ENCODE results near the gene HADHB. TPM values are rescaled to one million over a fixed set of nuclear protein-coding genes. Genes with fewer than 3 reads are reported as not detected.

HADHB gene
- polyA plus RNA-seq, 1 of the 3 experiments (the other 2 are of a cell fraction) = 108 TPM

DNA sequence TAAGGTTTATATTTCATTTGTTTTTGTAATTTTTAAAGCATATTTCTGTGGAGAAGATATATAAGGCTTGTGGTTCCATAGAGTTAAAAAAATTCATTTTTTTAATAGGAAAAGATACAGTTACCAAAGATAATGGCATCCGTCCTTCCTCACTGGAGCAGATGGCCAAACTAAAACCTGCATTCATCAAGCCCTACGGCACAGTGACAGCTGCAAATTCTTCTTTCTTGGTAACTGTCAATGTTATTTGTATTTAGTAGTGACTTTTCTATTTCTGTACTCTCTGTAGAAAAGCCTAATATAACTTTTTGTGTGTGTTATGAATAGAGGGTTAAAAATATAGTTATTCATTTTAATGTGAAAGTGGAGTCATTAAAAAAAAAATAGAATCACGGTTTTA is 35.1 kb downstream of the HADHB start:
- DNase-seq = no peak
- H3K4me3 ChIP-seq (ENCODE audit: low read depth in 2 of 2, low read length in 1 of 2) = no peak overlapping the region
- POLR2A ChIA-PET = interaction anchor here (0.7 kb wide), 1 partner anchor 458 kb away, joined by 3 read pairs; no protein-coding TSS in a partner anchor
- H3K9me3 ChIP-seq = no peaks in the 10 kb centered on the region
- no peak overlapping the region for H3K9ac ChIP-seq
- no peak overlapping the region for H3K27ac ChIP-seq (ENCODE audit: low read depth in 2 of 2, low read length in 1 of 2)
- TF ChIP-seq JUND (IDR thresholded peaks at IDR 0.05) (no peak), SMC3 (IDR thresholded peaks at IDR 0.05; ENCODE audit: low read depth, low read length) (no peak), NRF1 (IDR thresholded peaks at IDR 0.05; ENCODE audit: low read depth, low read length) (no peak), RAD21 (IDR thresholded peaks at IDR 0.05; ENCODE audit: low read length) (no peak), GABPA (IDR thresholded peaks at IDR 0.05; ENCODE audit: low read depth) (no peak), CHD2 (IDR thresholded peaks at IDR 0.05; ENCODE audit: low read length, partially characterized antibody) (no peak), POLR2AphosphoS5 (IDR thresholded peaks at IDR 0.05; ENCODE audit: low read depth, low read length) (no peak)
- no peaks in the 10 kb centered on the region for H3K9me2 ChIP-seq
- no peak overlapping the region for H2AFZ ChIP-seq (ENCODE audit: low read depth)
- peaks cover 4% of the 10 kb centered on the region for H3F3A ChIP-seq (replicated peaks; ENCODE audit: insufficient read depth)
- CTCF ChIA-PET = no interaction called here
- H4K20me1 ChIP-seq (ENCODE audit: insufficient read depth) = no peaks in the 10 kb centered on the region
- no peaks in the 10 kb centered on the region for H3K79me2 ChIP-seq (ENCODE audit: insufficient read depth)
- WGBS (ENCODE audit: low lambda C conversion rate) = 97% methylated on average over 3 of the region's 3 CpGs
- peaks cover 67 to 79% of the 10 kb centered on the region in 2 experiments for H3K36me3 ChIP-seq (replicated peaks in 1 of 2; ENCODE audit: control insufficient read depth in 1 of 2, insufficient read depth in 2 of 2, low read length in 1 of 2)
- no peak overlapping the region for H3K4me2 ChIP-seq
- H3K4me1 ChIP-seq (ENCODE audit: control insufficient read depth in 1 of 2, insufficient read depth in 2 of 2, low read depth in 1 of 2, low read length in 1 of 2) = no peaks in the 10 kb centered on the region; a peak in 2 of 4 replicates
- no peaks in the 10 kb centered on the region for H3K27me3 ChIP-seq (ENCODE audit: insufficient read depth)

- Histone ChIP-seq H3K4me2 (no peak overlapping the region), H3K9ac (no peak overlapping the region), H3F3A (replicated peaks; ENCODE audit: insufficient read depth) (peaks cover 4% of the 10 kb centered on the region), H3K9me3 (no peaks in the 10 kb centered on the region), H3K4me3 (ENCODE audit: low read depth in 2 of 2, low read length in 1 of 2) (no peak overlapping the region), H3K79me2 (ENCODE audit: insufficient read depth) (no peaks in the 10 kb centered on the region), H3K27me3 (ENCODE audit: insufficient read depth) (no peaks in the 10 kb centered on the region), H4K20me1 (ENCODE audit: insufficient read depth) (no peaks in the 10 kb centered on the region), H2AFZ (ENCODE audit: low read depth) (no peak overlapping the region), H3K27ac (ENCODE audit: low read depth in 2 of 2, low read length in 1 of 2) (no peak overlapping the region), H3K36me3 (replicated peaks in 1 of 2; ENCODE audit: control insufficient read depth in 1 of 2, insufficient read depth in 2 of 2, low read length in 1 of 2) (peaks cover 74 to 75% of the 10 kb centered on the region in 2 experiments), H3K9me2 (no peaks in the 10 kb centered on the region), H3K4me1 (ENCODE audit: control insufficient read depth in 1 of 2, insufficient read depth in 2 of 2, low read depth in 1 of 2, low read length in 1 of 2) (no peaks in the 10 kb centered on the region; a peak in 2 of 4 replicates)
- ChIA-PET POLR2A (no interaction called here), CTCF (no interaction called here)
- no peak for DNase-seq
- 54% methylated on average over 2 of the region's 2 CpGs for WGBS (ENCODE audit: low lambda C conversion rate)
- TF ChIP-seq CHD2 (IDR thresholded peaks at IDR 0.05; ENCODE audit: low read length, partially characterized antibody) = no peak
- TF ChIP-seq GATA2 (CRISPR knock-in tag; IDR thresholded peaks at IDR 0.05) = no peak
- TF ChIP-seq, protein P1, sequence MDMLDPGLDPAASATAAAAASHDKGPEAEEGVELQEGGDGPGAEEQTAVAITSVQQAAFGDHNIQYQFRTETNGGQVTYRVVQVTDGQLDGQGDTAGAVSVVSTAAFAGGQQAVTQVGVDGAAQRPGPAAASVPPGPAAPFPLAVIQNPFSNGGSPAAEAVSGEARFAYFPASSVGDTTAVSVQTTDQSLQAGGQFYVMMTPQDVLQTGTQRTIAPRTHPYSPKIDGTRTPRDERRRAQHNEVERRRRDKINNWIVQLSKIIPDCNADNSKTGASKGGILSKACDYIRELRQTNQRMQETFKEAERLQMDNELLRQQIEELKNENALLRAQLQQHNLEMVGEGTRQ (IDR thresholded peaks at IDR 0.05; ENCODE audit: borderline replicate concordance, low read depth, low read length) = no peak
- no peak for TF ChIP-seq RFX5 (IDR thresholded peaks at IDR 0.05; ENCODE audit: low read length)
- TF ChIP-seq JUND (IDR thresholded peaks at IDR 0.05) = no peak
- no peak for TF ChIP-seq IRF3 (IDR thresholded peaks at IDR 0.05; ENCODE audit: low read depth, low read length)
- TF ChIP-seq, protein P2, sequence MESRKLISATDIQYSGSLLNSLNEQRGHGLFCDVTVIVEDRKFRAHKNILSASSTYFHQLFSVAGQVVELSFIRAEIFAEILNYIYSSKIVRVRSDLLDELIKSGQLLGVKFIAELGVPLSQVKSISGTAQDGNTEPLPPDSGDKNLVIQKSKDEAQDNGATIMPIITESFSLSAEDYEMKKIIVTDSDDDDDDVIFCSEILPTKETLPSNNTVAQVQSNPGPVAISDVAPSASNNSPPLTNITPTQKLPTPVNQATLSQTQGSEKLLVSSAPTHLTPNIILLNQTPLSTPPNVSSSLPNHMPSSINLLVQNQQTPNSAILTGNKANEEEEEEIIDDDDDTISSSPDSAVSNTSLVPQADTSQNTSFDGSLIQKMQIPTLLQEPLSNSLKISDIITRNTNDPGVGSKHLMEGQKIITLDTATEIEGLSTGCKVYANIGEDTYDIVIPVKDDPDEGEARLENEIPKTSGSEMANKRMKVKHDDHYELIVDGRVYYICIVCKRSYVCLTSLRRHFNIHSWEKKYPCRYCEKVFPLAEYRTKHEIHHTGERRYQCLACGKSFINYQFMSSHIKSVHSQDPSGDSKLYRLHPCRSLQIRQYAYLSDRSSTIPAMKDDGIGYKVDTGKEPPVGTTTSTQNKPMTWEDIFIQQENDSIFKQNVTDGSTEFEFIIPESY (IDR thresholded peaks at IDR 0.05; ENCODE audit: borderline replicate concordance, low read depth) = no peak
- TF ChIP-seq MXI1 (IDR thresholded peaks at IDR 0.05; ENCODE audit: low read depth, low read length) = no peak
- TF ChIP-seq RCOR1 (IDR thresholded peaks at IDR 0.05; ENCODE audit: low read length) = no peak
- TF ChIP-seq, protein P3, sequence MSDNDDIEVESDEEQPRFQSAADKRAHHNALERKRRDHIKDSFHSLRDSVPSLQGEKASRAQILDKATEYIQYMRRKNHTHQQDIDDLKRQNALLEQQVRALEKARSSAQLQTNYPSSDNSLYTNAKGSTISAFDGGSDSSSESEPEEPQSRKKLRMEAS (IDR thresholded peaks at IDR 0.05; ENCODE audit: low read depth) = no peak
- no peak for TF ChIP-seq RAD21 (IDR thresholded peaks at IDR 0.05; ENCODE audit: low read length)
- no peak for TF ChIP-seq CTCF (IDR thresholded peaks at IDR 0.05)
These were observed 36.5 kb downstream of the HADHB start for GRCh38 chr2:26281226-26281625.
